HepG2 (cell line): Measurements from ENCODE around the gene MAGED2.

Experiments used
- CBX5 ChIP-seq: sonication (generic); formaldehyde crosslinking; IDR thresholded peaks from 2 replicates; pipeline ENCODE4 v1.4.0; 2020; ENCODE audit warnings: missing genetic modification reagents, borderline replicate concordance
- ZNF160 ChIP-seq: sonication (generic); formaldehyde crosslinking; IDR thresholded peaks from 2 replicates; pipeline ENCODE4 v1.8.0; 2022; ENCODE audit warnings: mild to moderate bottlenecking, inconsistent platforms, missing genetic modification reagents

- TF ChIP-seq CBX5 (CRISPR knock-in tag) (no peak), ZNF160 (CRISPR knock-in tag) (no peak)
Observed at GRCh38 chrX:54808605-54809483, 1.3 kb downstream of the MAGED2 start.
